ENCODE data around the gene TBC1D5.

TBC1D5 gene

DNA sequence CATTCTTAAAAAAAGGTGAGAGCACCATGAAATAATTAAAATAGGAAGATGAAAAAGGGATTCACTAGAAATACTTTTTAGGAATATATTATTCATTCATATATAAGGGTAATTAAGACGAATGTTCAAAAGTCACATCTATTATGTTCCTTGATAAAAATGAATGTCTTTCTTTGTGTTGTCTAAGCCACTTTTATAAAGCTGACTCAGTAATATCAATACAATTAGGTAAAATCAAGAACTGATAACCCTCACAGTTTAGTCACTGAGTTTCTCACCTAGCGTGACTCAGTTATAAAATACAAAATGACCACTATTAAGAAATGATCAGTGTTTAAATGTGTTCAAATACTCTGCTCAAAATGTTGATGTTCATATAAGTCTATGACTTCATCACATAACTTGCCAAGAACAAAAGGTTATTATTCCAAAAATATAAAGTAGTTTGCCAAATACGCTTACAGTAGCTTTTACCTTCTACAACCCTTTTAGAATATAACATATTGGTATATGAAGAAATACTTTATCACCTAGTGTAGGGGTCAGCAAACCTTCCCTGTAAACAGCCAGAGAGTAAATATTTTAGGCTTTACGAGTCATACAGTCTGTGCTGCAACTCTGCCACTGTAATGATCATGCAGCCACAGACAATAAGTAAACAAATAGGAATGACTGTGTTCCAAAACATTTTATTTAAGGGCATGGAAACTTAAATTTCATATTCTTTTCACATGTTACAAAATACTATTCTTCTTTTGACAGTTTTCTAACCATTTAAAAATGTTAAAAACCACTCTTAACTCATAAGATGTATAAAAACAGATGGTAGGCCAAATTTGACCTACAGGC lies 369.8 kb downstream of the TBC1D5 start:
- H3K27ac ChIP-seq: peak overlapping the region; percentile 24
- TF ChIP-seq, protein P1, sequence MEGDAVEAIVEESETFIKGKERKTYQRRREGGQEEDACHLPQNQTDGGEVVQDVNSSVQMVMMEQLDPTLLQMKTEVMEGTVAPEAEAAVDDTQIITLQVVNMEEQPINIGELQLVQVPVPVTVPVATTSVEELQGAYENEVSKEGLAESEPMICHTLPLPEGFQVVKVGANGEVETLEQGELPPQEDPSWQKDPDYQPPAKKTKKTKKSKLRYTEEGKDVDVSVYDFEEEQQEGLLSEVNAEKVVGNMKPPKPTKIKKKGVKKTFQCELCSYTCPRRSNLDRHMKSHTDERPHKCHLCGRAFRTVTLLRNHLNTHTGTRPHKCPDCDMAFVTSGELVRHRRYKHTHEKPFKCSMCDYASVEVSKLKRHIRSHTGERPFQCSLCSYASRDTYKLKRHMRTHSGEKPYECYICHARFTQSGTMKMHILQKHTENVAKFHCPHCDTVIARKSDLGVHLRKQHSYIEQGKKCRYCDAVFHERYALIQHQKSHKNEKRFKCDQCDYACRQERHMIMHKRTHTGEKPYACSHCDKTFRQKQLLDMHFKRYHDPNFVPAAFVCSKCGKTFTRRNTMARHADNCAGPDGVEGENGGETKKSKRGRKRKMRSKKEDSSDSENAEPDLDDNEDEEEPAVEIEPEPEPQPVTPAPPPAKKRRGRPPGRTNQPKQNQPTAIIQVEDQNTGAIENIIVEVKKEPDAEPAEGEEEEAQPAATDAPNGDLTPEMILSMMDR (conservative IDR thresholded peaks at IDR 0.05): no peak

DNA sequence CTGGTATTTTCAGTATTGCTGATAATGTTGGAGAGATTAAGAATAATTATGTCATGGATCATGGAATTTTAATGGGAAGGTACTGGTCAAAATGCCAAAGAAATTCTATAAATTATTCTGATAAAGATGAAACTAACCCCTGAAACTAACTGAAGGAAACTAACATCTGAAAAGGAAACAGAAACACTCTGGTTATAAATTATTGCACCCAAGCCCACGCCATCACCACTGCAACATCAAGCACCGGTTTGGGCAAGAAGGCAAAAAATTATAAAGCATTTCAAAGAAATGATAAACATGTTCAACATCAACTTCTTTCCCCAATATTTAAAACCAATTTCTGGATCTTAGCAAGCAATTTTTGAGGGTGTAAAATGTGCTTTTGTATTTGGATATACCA lies 372.5 kb downstream of the TBC1D5 start:
- H3K27ac ChIP-seq: no peak overlapping the region
- TF ChIP-seq, protein P1 (conservative IDR thresholded peaks at IDR 0.05): no peak

DNA sequence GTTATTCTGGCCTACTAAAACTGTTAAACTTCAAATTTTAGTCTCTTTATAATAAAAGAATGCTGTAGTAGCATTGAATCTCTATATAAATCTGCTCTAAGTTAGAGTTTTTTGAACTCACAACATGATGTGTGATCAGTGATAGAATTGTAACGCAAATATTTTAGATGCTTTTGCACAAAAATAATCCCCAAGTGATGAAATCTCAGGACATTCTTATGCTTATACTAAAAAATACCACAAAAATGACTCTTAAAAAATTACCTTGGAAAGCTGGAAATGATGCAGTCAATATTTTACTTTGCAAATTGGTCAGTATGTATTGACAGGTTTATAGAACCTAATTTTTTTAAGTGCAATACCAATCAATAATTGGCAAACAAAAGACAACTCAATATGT lies 375.3 kb downstream of the TBC1D5 start:
- TF ChIP-seq, protein P1 (conservative IDR thresholded peaks at IDR 0.05): no peak
- H3K27ac ChIP-seq: no peak overlapping the region

DNA sequence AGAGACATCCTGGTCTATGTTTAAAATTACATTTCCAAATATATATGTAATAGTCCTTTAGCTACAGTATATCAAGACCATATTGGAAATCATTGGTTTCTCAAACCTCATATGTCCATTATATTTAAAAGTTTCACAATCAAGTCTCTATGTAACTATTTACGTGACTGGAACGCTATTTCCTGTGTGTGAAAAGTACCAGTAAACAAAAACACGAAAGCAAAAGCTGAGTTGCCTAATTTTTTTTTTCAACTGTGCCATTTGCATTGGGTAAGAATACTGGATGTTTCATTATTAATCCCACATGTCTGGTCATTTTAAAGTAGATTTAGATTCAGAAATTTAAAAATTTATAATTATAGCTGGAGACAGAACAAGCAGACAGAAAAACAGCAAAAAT lies 381.4 kb downstream of the TBC1D5 start:
- H3K27ac ChIP-seq: no peak overlapping the region
- TF ChIP-seq, protein P1 (conservative IDR thresholded peaks at IDR 0.05): no peak

DNA sequence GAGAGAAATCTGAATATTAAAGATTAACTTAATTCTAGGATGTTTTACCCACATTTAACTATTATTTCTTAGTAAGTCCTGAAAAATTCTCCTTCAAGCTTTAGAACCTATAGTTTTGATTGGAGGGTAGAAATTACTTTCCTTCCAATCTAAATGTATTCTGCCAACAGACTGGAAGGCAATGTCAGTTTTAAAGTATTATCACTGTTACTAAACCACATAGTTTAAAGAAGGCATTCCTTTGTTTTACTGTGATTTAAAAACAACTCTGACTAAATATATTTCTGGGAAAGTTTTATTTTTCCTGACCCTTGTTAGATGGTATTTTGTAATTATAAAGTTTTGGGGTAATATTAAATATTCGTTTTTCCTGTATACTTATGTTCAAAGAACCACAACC lies 382.5 kb downstream of the TBC1D5 start:
- TF ChIP-seq, protein P1 (conservative IDR thresholded peaks at IDR 0.05): no peak

DNA sequence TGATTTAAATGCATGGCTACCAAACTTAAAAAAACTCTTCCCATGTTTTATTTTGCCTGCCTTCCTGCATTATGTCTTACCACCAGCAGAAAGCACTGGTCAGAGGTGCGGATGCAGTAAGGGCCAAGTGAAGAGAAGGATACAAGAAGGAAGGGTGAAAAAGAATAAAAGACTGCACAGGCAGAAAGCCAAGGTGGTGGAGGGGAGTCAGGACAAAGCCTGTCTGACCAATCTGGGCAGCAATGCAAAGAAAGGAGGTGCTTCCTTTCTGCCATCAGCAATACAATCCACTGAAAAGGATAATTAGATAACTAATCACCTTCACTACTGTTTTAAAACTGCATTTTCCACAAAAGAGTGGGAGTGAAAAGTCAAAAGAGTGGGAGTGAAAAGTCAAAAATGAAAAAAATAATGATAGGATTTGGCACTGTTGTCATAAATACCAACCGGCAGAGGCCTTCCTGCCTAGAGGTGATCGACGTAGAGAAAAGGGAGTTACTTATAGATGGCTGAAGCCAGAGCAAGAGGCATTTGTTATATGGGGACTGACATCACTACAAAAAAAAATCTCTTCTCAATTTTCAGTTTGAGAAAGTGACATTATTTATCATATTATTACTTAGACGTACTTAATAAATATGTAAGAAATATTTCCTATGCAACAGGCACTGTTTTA lies 385.3 kb downstream of the TBC1D5 start:
- H3K27ac ChIP-seq: no peak overlapping the region
- TF ChIP-seq, protein P1 (conservative IDR thresholded peaks at IDR 0.05): no peak

More for the DNA sequence above, 382.5 kb downstream of the TBC1D5 start:
- peak overlapping the region; percentile 31 for H3K27ac ChIP-seq

DNA sequence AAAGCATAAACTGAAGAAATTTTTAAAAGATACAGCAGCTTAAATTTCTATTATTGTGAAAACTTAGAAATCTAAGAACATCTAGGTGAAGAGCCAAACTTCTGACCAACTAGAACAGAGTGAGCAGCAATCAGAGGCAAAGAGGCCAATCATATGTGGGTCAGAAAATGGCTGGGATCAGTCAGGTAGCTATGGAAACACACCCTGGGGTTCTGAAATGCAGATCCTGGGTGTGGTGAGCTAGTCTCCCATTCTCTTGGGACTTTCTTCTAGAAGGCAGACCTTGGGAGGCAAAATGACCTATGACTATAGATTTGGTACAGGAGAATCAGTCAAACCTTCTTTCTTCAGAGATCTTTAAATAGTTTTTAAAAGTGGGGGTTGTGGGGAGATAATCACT lies 385.8 kb downstream of the TBC1D5 start:
- TF ChIP-seq, protein P1 (conservative IDR thresholded peaks at IDR 0.05): no peak
- no peak overlapping the region for H3K27ac ChIP-seq
